ENCODE results near the gene ACTA1.
"Not testable (repeated sequence)": the region's sequence is repeated elsewhere in the genome, so short reads cannot be mapped to it uniquely, and the experiment has no call there.

ACTA1 gene

DNA sequence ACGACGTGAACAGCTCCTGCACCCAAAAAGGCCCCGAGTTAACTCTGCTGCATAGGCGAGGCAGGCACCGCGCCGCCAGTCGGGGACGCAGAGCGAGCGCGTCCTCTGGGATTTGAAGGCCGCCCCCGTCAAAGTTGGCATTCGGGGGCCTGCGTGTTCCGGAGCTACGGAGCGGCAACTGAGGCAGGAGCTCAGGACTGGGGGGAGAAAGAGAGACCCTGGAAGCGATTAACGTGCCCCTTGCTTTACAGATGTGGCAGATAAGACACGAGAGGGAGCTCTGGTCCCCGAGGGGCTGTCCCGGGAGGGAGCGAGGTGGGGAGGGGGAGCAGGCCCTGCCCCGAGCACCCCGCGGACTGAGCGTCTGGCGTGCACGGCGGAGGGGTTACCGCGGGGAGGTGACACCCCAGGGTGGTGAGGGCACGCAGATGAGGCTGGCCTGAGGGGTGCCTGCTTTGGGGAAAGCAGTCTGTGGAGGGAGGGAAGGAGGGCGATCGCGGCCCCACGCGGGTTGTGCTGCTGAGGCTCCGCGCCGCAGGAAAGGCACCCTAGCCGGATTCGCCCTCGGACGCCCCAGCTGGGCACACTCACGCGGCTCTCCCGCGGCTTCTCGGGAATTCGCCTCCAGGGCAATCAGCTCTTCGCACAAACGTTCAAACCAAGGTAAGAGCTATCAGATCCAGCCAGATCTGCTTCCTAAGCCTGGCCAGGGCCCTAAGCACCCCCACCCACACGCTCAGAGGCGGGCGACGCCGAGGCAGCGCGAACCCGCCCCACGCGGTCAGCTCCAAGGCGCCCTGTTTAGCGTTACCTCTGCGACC lies 26.5 kb downstream of the ACTA1 start:
- DNase-seq = no peak

DNA sequence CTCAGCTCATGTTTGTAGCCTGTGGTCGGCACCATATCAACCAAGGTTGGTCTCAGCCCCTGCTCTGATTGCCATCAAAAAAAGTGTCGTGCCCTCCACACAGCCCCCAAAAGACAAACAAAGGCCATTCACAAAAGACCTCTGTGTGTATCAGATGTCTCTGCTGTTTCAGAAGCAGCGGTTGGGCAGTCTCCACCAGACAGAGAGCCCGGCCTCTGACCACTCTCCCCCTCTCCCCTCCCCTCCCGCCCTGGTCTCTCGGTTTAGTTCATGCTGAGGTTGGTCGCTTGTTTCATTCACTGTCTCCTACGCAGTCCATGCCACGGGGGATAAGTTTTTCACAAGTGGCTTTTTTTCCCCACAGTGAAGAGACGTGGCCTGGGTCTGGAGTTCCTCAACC lies 27.1 kb downstream of the ACTA1 start:
- no peak for DNase-seq

DNA sequence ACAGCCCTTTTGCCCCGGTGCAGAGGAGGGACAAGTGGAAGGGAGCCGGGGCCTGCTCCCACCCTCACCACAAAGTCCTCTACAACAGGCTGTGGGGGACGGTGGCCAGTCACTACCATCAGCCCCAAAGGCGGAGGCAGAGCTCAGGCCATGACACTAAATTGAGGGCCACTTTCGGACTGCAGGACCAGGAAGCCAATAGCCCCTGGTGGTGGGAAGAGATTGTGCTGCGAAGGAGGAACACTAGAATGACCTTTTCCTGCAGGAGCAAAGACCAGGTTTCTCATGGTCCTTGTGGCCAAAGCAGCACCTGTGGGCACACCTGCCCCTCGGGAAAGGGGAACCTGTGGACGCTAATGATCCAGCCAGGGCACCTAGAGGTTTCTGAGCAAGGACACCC lies 30.3 kb downstream of the ACTA1 start:
- no peak for DNase-seq

DNA sequence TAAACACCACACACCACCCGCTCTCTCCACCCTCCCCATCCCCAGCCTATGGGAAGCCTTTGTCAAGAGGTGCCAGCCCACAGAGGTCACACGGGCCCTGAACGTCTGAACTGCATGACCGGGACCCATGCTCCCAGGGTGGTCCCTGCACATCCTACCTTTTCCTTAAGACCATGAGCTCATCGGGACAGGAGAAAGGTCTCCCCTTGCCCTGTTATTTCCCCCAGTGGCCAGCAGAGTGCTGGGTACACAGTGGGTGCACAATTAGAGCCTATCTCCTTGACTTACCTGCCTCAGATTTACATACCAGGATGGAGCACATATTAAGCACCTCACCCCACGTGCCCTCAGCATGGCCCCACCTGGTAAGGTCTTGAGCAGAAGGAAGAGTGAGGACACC lies 30.9 kb downstream of the ACTA1 start:
- no peak for DNase-seq

DNA sequence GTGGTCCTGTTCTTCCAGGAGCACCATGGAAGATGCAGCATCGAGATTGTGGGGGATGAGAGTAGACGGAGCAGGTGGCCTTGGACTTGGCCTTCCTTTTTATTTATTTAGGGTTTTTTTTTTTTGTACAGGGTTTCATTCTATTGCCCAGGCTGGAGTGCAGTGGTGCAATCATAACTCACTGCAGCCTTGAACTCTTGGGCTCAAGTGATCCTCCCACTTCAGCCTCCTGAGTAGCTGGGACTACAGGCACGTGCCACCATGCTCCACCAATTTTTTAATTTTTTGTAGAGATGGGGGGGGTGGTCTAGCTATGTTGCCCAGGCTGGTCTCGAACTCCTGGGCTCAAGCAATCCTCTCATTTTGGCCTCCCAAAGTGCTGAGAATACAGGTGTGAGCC lies 31.6 kb downstream of the ACTA1 start:
- not testable (repeated sequence) for DNase-seq

DNA sequence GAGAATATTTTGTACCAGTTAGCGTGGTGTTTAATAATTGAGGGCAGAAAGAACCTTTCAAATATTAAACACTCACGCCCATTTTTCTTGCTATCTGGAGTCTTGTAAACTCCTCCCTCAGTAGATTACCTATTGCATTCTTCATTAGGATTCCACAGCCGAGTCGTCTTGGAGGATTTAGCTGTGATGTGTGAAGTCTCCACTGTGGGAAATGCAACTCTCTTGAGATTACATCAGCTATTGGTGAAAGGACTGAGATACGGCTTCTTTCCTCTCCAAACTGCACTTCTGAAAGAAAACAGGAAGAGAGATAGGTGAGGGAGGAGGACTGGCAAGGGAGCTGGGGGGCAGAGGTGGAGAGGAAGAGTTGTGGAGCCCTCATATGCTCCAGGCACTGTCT lies 36.1 kb downstream of the ACTA1 start:
- no peak for DNase-seq

DNA sequence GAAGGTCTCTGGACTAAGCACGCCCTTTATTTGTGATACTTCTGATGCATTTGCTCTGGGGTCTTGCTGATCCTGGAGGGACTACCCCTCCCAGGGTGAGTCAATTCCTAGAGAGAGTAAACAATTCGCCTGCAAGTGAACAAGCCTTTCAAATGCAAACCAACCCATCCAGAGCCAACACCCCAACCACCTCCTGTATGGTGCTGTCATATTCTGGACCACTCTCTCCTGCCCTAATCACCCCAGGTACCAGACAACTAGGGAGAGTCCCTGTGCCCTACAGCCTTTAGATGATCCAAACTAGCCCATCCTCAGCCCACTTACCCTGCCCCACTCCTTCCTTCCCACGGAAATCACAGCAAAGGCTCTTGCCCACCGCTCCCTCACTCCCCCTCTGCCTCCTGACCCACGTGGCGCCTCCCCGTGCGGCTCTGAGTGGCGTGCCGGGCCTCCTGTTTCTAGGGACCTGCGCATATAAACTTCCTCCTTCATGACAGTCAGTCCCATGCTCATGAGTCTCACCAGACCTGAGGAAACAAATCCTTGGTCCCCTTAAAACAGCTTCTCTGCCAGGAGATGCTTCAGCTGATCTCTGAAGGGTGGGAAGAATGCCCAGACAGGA lies 37.2 kb downstream of the ACTA1 start:
- DNase-seq = no peak

DNA sequence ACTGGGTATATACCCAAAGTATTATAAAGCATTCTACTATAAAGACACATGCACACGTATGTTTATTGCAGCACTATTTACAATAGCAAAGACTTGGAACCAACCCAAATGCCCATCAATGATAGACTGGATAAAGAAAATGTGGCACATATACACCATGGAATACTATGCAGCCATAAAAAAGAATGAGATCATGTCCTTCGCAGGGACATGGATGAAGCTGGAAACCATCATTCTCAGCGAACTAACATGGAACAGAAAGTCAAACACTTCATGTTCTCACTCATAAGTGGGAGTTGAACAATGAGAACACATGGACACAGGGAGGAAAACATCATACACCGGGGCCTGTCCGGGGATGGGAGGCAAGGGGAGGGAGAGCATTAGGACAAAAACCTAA lies 39.4 kb downstream of the ACTA1 start:
- DNase-seq = not testable (repeated sequence)

DNA sequence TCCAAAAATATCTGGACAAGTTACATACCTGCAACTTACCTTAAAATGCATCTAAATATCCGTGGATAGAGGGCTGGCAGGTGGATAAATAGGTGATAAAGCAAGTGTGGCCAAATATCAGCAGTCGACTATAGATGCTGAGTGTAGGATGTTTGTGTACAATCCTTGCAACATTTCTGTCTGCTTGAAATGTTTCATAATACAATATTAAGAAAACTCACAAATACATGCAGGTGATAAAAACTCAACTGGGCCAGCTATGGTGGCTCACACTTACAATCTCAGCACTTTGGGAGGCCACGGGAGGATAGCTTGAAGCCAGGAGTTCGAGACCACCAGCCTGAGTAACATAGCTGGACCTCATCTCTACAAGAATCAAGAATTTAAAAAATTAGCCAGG lies 41.0 kb downstream of the ACTA1 start:
- DNase-seq = no peak

DNA sequence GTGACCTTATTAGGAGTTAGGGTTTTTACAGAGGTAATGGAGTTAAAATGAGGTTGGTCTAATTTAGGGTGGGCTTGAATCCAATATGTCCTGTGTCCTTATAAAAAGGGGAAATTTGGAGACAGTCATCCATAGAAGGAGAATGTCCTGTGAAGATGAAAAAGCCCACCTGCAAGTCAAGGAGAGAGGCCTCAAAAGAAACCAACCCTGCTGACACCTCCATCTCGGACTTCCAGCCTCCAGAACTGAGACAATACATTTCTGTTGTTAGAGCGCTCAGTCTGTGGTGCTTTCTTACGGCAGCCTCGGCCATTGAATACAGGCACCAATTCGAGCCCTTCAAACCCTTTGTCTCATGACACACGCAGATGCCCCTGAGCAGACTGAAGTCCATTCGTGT lies 43.8 kb downstream of the ACTA1 start:
- DNase-seq = no peak

DNA sequence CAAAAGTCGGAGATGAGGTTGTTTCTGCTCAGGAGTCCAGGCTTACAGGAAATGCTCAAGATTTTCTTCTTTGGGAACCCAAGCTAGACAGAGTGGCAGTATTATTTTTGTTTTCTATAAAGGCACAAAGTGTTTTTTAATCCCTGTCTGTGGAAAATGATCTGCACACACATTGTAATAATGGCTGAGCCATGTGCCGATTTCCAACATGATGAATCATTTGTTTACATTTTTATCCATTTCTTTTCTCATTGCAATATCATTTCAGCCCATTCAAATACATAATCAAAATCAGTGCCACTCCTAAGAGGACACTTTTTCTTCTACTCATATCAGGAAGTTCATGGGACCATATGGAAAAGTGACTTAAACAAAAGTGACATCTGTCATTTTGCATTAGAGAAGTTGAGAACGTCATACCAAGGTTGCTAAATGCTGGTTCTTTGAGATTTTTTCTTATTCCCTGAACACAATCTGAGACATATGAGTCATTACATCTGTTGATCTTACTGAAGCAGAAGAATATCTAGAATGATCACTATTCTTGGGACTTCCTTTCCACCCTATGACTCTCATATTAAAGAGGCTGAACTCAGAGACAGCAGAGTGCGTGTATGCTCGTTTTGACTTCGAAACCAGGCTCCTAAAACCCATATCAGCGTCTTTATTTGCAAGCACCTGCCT lies 44.9 kb downstream of the ACTA1 start:
- no peak for DNase-seq

DNA sequence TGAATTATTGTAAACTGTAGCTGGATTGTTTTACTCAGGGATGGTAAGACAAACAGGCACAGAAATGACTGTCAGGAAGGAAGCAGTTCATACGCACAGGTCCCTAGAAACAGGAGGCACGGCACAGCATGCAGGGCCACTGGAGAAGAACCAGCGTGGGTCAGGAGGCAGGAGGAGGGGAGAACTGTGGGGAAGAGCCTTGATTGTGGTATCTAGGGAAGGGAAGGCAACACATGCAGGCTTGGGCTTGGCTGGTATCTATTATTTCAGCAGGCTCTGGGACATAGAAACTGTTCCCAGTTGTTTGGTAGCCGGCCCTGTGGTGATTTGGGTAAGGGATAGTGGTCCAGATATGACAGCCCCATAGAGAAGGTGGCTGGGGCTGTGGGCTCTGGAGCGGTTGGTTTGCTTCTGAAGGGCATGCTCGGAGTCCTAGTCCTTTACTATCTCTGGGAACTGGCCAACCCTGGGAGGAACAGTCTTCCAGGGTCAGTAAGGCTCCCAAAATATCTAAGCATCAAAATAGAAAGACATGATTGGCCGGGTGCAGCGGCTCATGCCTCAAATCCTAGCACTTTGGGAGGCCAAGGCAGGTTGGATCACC lies 47.9 kb downstream of the ACTA1 start:
- no peak for DNase-seq

DNA sequence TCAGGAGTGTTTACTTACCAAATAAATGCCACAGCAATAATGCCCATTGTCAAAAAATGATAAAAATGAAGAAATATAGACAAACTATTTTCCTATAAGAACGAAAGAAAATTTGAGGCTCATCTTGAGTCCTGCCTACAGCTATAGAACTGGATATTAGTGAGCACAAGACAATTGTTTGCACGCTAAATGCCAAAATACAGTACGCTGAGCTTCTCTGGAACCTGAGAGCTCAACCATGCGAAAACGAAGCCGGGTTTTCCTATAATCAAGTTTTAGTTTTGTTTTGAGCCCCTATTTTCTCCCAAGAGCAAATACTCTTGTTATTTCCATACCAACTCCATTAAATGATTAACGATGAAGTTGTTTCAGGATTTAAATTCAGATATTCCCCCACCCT lies 49.1 kb downstream of the ACTA1 start:
- DNase-seq = no peak

DNA sequence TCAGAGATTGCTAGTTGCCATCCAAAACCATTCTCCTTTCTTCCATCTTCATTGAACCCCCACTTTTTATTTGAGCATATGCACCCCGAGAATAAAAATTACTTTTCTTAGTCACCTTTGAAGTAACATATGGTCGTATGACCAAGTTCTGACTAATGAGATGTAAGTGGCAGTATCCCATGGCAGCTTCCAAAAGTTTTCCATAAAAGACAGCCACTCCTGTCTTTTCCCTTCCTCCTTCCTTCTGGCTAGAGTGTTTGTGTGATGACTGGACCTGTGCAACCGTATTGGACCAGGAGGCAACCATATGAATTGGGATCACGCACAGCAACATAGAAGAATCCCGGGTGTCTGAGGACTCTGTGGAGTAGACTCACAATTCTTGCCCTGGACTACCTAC lies 49.9 kb downstream of the ACTA1 start:
- no peak for DNase-seq

DNA sequence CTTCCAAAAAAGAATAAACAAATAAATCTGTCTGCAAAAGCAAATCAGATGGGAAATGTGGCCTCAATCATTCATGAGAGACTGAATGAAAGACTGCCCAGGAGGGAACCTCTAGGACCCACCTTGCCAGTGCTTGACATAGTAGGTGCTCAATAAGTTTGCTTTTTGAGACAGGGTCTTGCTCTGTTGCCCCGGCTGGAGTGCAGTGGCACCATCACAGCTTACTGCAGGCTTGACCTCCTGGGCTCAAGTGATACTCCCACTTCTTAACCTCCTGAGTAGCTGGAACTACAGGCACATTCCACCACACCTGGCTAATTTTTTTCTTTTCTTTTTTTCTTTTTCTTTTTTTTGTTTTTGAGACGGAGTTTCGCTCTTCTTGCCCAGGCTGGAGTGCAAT lies 50.7 kb downstream of the ACTA1 start:
- DNase-seq = no peak
